ENCODE data around the gene KLK7.
A peak's percentile ranks its signal among the peaks of the same experiment; 100 is the strongest.

The KLK7 gene

DNA sequence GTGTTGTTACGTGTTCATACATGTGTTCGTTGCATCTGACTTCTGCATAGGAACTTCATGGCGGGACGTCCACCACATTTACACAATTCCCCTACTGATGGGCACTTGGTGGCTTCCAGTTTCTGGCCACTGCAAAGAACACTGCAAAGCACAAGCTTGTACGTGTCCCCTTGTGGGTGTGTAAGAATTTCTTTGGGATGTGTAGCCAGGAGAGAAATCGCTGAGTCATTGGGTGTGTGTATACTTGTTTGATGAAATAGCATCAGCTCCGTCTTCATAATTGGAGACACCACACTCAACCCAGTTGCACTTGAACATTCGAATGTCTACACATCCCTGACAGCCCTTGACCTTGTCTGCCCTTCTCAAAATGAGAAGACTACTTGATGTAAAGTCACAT is 50.1 kb downstream of the KLK7 start:
- no peaks in the 10 kb centered on the region for H3K9me3 ChIP-seq (replicated peaks in 1 of 11)

DNA sequence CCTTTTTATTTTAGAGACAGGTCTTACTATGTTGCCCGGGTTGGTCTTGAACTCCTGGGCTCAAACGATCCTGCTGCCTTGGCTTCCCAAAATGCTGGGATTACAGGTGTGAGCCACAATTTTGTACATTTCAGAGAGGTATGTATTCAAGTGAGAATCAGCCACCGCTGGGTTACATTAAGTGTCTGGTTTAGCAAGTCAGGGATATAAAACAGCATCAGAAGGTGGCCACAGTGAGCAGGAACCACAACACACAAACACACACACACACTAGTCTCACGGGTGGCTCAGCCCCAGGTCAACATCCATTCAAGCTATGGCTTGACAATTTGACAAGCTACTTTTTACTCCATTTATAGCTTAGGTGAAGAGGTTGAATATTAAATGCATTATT is 51.0 kb downstream of the KLK7 start:
- Histone ChIP-seq H4K20me1 (no peaks in the 10 kb centered on the region), H3K9ac (no peak overlapping the region), H3K27ac (no peak overlapping the region), H3K4me1 (peaks cover 0 to 7% (median 0%) of the 10 kb centered on the region in 10 experiments; a peak in 4 of 20 replicates), H3K9me3 (replicated peaks in 1 of 11) (no peaks in the 10 kb centered on the region), H3K27me3 (no peaks in the 10 kb centered on the region), H3K4me2 (no peak overlapping the region), H3K36me3 (no peaks in the 10 kb centered on the region), H3K4me3 (no peak overlapping the region)
- no peak for TF ChIP-seq Cebpa-rat (IDR thresholded peaks at IDR 0.05)

More for the DNA sequence above, 50.1 kb downstream of the KLK7 start:
- no peak overlapping the region for H3K4me3 ChIP-seq
- TF ChIP-seq Cebpa-rat (IDR thresholded peaks at IDR 0.05) = no peak
- H3K4me2 ChIP-seq = peak overlapping the region in 3 of 11 experiments; percentile 10 to 30 (median 23); a peak in 2 of 22 replicates
- no peaks in the 10 kb centered on the region for H3K27me3 ChIP-seq
- H3K36me3 ChIP-seq = no peaks in the 10 kb centered on the region
- H3K27ac ChIP-seq = no peak overlapping the region; a peak in 1 of 22 replicates
- H3K4me1 ChIP-seq = peaks cover 0 to 7% (median 0%) of the 10 kb centered on the region in 10 experiments; a peak in 4 of 20 replicates
- H4K20me1 ChIP-seq = no peaks in the 10 kb centered on the region
- H3K9ac ChIP-seq = no peak overlapping the region

DNA sequence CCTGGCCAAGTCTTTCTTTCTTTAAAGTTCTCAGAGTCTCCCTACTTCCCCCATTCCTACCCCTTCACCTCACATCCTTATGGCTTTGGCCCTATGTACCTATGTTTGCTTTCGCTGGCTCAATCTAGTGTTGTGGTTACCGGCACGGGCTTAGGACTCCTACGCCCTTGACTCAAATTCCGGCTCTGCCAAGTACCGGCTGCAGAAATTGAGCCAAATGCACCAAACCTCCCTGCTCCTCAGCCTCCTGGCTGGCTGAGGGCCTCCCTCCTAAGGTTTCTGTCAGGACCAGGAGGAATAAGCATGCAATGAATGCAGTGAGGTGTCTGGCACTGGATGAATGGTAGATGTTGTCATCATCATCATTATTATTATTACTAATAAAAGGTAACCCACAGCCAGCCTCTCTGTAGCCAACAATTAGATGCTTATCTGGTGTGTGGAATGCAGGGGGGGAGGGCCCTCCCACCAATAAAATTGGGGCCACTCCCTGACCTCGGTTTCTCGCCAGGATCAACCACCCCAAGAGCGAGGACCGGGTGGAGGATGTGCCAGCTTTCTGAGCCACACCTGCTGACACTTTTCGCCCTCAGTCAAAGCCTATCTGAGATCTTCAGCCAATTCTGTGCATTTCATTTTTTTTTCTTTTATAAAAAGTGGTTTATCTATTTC is 51.6 kb downstream of the KLK7 start:
- no peaks in the 10 kb centered on the region for H4K20me1 ChIP-seq
- H3K36me3 ChIP-seq = no peaks in the 10 kb centered on the region
- no peak overlapping the region for H3K4me2 ChIP-seq
- no peak overlapping the region for H3K9ac ChIP-seq
- no peak overlapping the region for H3K27ac ChIP-seq
- no peaks in the 10 kb centered on the region for H3K9me3 ChIP-seq (replicated peaks in 1 of 11)
- H3K4me1 ChIP-seq = peaks cover 0 to 7% (median 0%) of the 10 kb centered on the region in 10 experiments; a peak in 4 of 20 replicates
- no peaks in the 10 kb centered on the region for H3K27me3 ChIP-seq
- no peak for TF ChIP-seq Cebpa-rat (IDR thresholded peaks at IDR 0.05)
- no peak overlapping the region for H3K4me3 ChIP-seq

DNA sequence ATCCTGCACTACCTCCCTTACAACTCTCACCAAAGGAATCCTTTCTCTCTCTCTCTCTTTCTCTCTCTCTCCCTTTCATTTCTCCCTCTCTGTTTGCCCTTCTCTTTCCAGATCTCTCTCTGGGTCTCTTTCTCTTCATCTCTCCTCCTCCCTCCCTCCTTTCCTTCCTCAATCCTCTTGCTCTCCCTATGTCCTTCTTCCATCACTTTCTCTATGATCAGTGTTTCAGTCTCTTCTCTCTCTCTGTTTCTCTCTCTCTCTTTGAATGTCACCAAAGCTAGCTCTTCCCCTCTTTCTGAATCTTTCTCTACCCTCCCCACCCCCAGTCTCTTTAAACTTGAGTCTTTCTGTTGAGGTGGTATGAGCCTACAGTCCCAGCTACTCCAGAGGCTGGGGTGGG is 52.7 kb downstream of the KLK7 start:
- no peaks in the 10 kb centered on the region for H3K9me3 ChIP-seq (replicated peaks in 1 of 11)
- H3K4me1 ChIP-seq = peaks cover 0 to 7% (median 0%) of the 10 kb centered on the region in 10 experiments; a peak in 4 of 20 replicates
- TF ChIP-seq Cebpa-rat (IDR thresholded peaks at IDR 0.05) = no peak
- no peaks in the 10 kb centered on the region for H4K20me1 ChIP-seq
- H3K4me2 ChIP-seq = no peak overlapping the region
- H3K9ac ChIP-seq = no peak overlapping the region
- H3K27ac ChIP-seq = no peak overlapping the region
- H3K4me3 ChIP-seq = no peak overlapping the region
- no peaks in the 10 kb centered on the region for H3K27me3 ChIP-seq
- H3K36me3 ChIP-seq = no peaks in the 10 kb centered on the region

DNA sequence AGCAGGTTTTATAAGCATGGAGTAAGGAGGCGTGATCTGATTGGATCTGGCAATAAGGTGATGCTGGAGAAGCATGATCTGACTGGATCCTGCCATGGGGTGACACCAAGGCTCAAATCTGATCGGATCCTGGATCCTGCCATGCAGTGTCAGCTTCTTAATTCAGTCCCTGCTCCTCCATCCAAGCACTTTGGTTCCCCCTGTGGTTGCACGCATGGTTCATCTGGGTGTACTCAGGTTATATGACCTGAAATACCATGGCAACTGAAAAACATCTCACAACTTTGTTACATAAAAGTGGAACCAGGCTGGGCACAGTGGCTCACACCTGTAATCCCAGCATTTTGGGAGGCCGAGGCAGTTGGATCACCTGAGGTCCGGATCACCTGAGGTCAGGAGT is 54.9 kb downstream of the KLK7 start:
- H3K36me3 ChIP-seq = no peaks in the 10 kb centered on the region
- H3K4me2 ChIP-seq = no peak overlapping the region
- H3K27me3 ChIP-seq = no peaks in the 10 kb centered on the region
- H4K20me1 ChIP-seq = no peaks in the 10 kb centered on the region
- no peak overlapping the region for H3K27ac ChIP-seq
- H3K9me3 ChIP-seq (replicated peaks in 1 of 11) = no peaks in the 10 kb centered on the region
- H3K9ac ChIP-seq = no peak overlapping the region
- peaks cover 0 to 6% (median 0%) of the 10 kb centered on the region in 10 experiments; a peak in 4 of 20 replicates for H3K4me1 ChIP-seq
- H3K4me3 ChIP-seq = no peak overlapping the region
- TF ChIP-seq Cebpa-rat (IDR thresholded peaks at IDR 0.05) = no peak

Data from BLaER1 treated with 17β-estradiol and CSF1 and Interleukin-3, amounts not matched to agents 10 nM and 100 nM (cell line).